Kidney epithelial cell (primary cell): ENCODE results near the gene RAD51B. TPM values are rescaled to one million over a fixed set of nuclear protein-coding genes. Genes with fewer than 3 reads are reported as not detected.

Experiments used
- DNase-seq: peaks from one replicate; pipeline ENCODE4 v3.0.0-alpha.2; 2010; ENCODE audit warnings: low read depth
- H3K27me3 ChIP-seq: 2 replicates; pipeline ENCODE4 v1.6.0; 2011; ENCODE audit warnings: low read length; ENCODE audit not compliant: control insufficient read depth, insufficient read depth
- H3K36me3 ChIP-seq: 2 replicates; pipeline ENCODE4 v1.5.1; 2011; ENCODE audit warnings: low read length; ENCODE audit not compliant: control insufficient read depth, insufficient read depth
- H3K4me3 ChIP-seq: 2 replicates; pipeline ENCODE4 v1.5.1; 2011; ENCODE audit warnings: low read depth, mild to moderate bottlenecking, control low read depth, low read length
- total RNA-seq: library from RNA; depleted of rRNA; stranded (reverse); fragments of >200 nt; gene quantifications from 2 replicates; pipeline ENCODE4 v1.2.3, GENCODE V29; 2015
- TF ChIP-seq, protein P1 (sequence below): IDR thresholded peaks from 2 replicates; pipeline ENCODE4 v1.5.1; 2011; ENCODE audit warnings: mild to moderate bottlenecking, moderate library complexity, low read length, control low read depth, inconsistent platforms; ENCODE audit not compliant: insufficient read depth, poor library complexity, severe bottlenecking

Gene RAD51B
- total RNA-seq, 1 donor from 2014 or later: 9.5 TPM

DNA sequence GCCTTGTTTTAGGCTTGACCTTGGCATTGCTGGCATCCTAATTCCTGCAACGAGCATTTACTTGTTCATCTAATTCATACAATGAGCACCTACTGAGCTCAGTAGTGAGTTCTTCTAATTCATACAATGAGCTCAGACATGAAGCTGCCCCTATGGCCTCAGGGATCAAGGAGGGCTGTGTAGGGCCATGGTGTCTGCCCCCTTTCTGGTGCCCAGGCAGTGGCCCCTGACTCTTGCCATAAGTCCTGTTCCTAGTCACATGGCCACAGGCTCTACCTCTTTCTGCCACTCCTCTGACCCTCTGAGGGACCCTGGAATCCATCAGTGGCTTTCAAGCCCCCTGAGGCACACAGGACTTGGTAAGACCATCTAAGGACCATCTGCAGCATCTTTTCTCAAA lies 824.5 kb downstream of the RAD51B start:
- Histone ChIP-seq H3K36me3 (no peaks in the 10 kb centered on the region), H3K4me3 (no peak overlapping the region), H3K27me3 (no peaks in the 10 kb centered on the region)
- TF ChIP-seq, protein P1, sequence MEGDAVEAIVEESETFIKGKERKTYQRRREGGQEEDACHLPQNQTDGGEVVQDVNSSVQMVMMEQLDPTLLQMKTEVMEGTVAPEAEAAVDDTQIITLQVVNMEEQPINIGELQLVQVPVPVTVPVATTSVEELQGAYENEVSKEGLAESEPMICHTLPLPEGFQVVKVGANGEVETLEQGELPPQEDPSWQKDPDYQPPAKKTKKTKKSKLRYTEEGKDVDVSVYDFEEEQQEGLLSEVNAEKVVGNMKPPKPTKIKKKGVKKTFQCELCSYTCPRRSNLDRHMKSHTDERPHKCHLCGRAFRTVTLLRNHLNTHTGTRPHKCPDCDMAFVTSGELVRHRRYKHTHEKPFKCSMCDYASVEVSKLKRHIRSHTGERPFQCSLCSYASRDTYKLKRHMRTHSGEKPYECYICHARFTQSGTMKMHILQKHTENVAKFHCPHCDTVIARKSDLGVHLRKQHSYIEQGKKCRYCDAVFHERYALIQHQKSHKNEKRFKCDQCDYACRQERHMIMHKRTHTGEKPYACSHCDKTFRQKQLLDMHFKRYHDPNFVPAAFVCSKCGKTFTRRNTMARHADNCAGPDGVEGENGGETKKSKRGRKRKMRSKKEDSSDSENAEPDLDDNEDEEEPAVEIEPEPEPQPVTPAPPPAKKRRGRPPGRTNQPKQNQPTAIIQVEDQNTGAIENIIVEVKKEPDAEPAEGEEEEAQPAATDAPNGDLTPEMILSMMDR: no peak
- no peak for DNase-seq

DNA sequence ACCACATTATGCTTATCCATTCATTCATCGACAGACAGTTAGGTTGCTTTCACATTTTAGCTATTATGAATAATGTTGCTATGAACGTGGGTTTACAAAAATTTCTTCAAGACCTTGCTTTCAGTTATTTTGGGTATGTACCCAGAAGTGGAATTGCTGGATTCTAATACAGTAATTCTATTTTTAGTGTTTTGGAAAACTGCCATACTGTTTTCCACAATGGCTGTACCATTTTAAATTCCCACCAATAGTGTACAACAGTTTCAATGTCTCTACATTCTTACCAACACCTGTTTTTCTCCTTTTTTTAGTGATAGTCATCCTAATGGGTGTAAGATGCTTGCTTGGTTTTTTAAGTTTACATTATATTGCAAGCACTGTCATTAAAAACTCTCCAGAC lies 825.8 kb downstream of the RAD51B start:
- Histone ChIP-seq H3K27me3 (no peaks in the 10 kb centered on the region), H3K36me3 (no peaks in the 10 kb centered on the region), H3K4me3 (no peak overlapping the region)
- no peak for DNase-seq
- TF ChIP-seq, protein P1: no peak

DNA sequence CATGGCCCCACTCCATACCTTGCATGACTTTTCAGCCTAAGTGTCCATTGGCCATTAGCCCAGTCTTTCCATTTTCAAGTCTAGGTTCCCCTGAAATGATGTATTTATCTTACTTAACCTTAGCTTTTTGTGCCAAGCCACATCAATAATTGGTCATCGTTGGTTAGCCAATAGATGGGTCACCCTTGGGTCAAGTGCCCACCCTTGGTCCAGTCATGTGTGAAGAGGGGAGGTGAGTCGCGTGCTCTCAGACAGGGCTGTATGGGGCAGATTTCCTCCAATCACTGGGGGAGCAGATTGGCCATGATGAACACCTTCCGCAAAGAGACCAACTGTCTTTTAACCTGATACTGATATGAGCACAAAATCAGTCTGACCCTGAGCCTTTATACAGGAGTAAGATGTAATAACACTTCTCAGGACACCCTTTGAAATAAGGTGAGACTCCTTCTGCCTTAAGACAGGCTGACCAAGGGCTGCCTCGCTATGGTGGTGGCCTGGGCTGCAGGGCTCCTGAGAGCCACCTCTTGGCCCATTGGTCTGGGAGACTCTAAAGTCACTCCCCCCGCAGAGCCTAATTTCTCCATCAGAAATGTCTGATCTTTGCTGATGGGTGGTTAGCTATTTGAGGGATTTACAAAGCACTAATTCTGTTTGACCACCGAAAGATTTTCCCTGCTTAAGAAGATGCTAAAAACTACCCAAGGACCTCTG lies 830.1 kb downstream of the RAD51B start:
- H3K27me3 ChIP-seq: no peaks in the 10 kb centered on the region
- no peak for DNase-seq
- TF ChIP-seq, protein P1: no peak
- no peaks in the 10 kb centered on the region for H3K36me3 ChIP-seq
- H3K4me3 ChIP-seq: no peak overlapping the region

DNA sequence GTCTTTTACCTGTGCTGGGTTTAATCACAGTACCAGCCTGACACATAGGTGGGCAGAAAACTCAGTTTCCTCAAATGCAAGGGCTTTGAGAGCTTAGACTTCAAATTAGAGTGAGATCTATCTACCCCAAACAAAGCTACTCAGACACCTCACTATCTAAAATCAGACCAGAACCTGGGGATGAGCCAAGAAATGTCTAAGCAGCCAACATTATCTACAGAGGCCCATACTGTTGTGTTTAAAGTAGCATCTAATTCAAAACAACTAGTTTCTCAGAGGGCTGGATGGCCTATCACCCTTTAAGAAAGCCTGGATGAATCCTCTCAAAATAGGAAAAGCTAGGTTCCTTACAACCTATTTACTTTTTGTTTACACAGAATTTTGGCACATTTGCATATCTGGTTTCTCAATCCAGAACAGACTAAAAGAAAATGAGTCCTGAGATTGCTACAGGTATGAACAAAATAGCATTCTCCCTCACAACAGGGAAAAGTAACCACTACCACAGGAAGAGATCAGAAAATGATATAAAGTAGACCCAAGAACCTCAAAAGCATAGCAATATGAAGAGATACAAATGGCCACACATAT lies 830.9 kb downstream of the RAD51B start:
- TF ChIP-seq, protein P1: no peak
- Histone ChIP-seq H3K27me3 (no peaks in the 10 kb centered on the region), H3K36me3 (no peaks in the 10 kb centered on the region), H3K4me3 (no peak overlapping the region)
- DNase-seq: no peak

DNA sequence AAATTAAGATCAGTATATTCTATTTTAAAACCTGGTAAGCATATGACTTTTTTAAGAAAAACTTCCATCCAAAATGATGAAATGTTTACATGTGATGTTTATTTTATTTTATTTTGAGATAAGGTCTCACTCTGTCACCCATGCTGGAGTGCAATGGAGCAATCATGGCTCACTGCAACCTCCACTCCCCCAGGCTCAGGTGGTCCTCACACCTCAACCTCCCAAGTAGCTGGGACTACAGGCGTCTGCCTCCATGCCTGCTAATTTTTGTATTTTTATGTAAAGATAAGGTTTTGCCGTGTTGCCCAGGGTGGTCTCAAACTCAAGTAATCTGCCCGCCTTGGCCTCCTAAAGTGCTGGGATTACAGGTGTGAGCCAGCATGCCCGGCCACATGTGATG lies 831.5 kb downstream of the RAD51B start:
- H3K27me3 ChIP-seq: no peaks in the 10 kb centered on the region
- no peak overlapping the region for H3K4me3 ChIP-seq
- DNase-seq: no peak
- TF ChIP-seq, protein P1: no peak
- H3K36me3 ChIP-seq: no peaks in the 10 kb centered on the region
